ENCODE results near the gene EFCAB8.

DNA sequence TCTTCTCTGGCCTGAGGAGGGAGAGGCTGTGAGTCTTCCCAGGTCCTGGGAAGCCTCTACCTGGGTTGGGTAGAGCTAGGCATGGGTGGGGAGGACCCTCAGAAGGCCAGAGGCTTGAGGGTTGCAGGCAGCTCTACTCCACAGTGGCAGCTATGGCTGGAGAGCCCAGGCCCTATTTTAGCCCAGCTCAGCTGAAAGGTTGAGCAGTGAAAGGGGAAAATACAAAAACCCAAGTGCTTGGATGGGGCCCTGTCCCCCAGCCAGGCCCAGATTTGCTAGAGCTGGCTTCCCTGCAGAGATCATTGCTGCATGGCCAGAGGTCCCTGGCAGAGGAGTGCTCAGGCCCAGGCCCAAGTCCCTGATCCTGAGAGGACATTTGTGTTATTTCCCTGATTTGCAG lies 99.9 kb downstream of the EFCAB8 start:
- no peak for TF ChIP-seq CTCF (IDR thresholded peaks at IDR 0.05 in 4 of 5, conservative IDR thresholded peaks at IDR 0.05 in 1 of 5)
- TF ChIP-seq POLR2A (IDR thresholded peaks at IDR 0.05) = no peak

Measured in gastrocnemius medialis (tissue), 4 donors.